Ramos (cell line): ENCODE results near the gene RNF126.

Experiments used
- in situ Hi-C: fragments of 300-500 bp; cut with MboI; formaldehyde crosslinking; loops from one replicate; pipeline ENCODE4 v1.14.3; 2022; ENCODE audit warnings: low sequenced_read_pairs; ENCODE audit not compliant: unreplicated experiment

The RNF126 gene

GRCh38 chr19:648305-648704 lies 14.7 kb downstream of the RNF126 start:
- in situ Hi-C loops: no loop called here

GRCh38 chr19:647566-648284 lies 15.3 kb downstream of the RNF126 start:
- in situ Hi-C loops: no loop called here

- in situ Hi-C loops: no loop called here
These were observed 16.0 kb downstream of the RNF126 start for GRCh38 chr19:646779-647565.

- in situ Hi-C loops: no loop called here
These were observed 16.9 kb downstream of the RNF126 start for GRCh38 chr19:645912-646778.

- in situ Hi-C loops: no loop called here
These were observed 18.2 kb downstream of the RNF126 start for GRCh38 chr19:644789-645188.

GRCh38 chr19:644363-644762 lies 18.7 kb downstream of the RNF126 start:
- in situ Hi-C loops: no loop called here

- in situ Hi-C loops: no loop called here
These were observed 19.3 kb downstream of the RNF126 start for GRCh38 chr19:643736-644135.

GRCh38 chr19:642767-643727 lies 20.0 kb downstream of the RNF126 start:
- in situ Hi-C loops: no loop called here

GRCh38 chr19:641702-642101 lies 21.3 kb downstream of the RNF126 start:
- in situ Hi-C loops: no loop called here

- in situ Hi-C loops: no loop called here
These were observed 22.3 kb downstream of the RNF126 start for GRCh38 chr19:640606-641189.

- in situ Hi-C loops: no loop called here
These were observed 22.9 kb downstream of the RNF126 start for GRCh38 chr19:640161-640558.

- in situ Hi-C loops: no loop called here
These were observed 23.5 kb downstream of the RNF126 start, which contains the start of gene FGF22 for GRCh38 chr19:639253-640160. Gene FGF22, plus strand, starts transcription at chr19:639879. Its CDS starts 47 bp downstream, at chr19:639926.

- in situ Hi-C loops: no loop called here
These were observed 24.1 kb downstream of the RNF126 start for GRCh38 chr19:638906-639252.

- in situ Hi-C loops: no loop called here
These were observed 27.9 kb downstream of the RNF126 start for GRCh38 chr19:634975-635652.

GRCh38 chr19:633786-634639 lies 29.0 kb downstream of the RNF126 start:
- in situ Hi-C loops: no loop called here

- in situ Hi-C loops: no loop called here
These were observed 29.8 kb downstream of the RNF126 start, which contains the start of gene POLRMT for GRCh38 chr19:633068-633785. Gene POLRMT, minus strand, starts transcription at chr19:633537. Its CDS starts 25 bp downstream, at chr19:633512.
